ENCODE data around the gene NHS.

The NHS gene

GRCh38 chrX:17623750-17624149 is 248.8 kb downstream of the NHS start:
- no peak overlapping the region for H3K27ac ChIP-seq (replicated peaks)
- DNase-seq (ENCODE audit: low read depth in 1 of 2, low spot score in 1 of 2): no peak
- H3K4me3 ChIP-seq (replicated peaks; ENCODE audit: insufficient read depth, low read length): no peak overlapping the region
- no peak for TF ChIP-seq REST (IDR thresholded peaks at IDR 0.05; ENCODE audit: insufficient replicate concordance, low read depth)
- no peaks in the 10 kb centered on the region for H3K27me3 ChIP-seq (ENCODE audit: insufficient read depth, poor library complexity, severe bottlenecking)

GRCh38 chrX:17627026-17627425 is 252.0 kb downstream of the NHS start:
- Histone ChIP-seq H3K27ac (replicated peaks) (no peak overlapping the region), H3K27me3 (ENCODE audit: insufficient read depth, poor library complexity, severe bottlenecking) (no peaks in the 10 kb centered on the region)
- DNase-seq (ENCODE audit: low read depth in 1 of 2, low spot score in 1 of 2): no peak

GRCh38 chrX:17628976-17629375 is 254.0 kb downstream of the NHS start:
- Histone ChIP-seq H3K27ac (replicated peaks) (no peak overlapping the region), H3K4me3 (replicated peaks; ENCODE audit: insufficient read depth, low read length) (no peak overlapping the region), H3K27me3 (ENCODE audit: insufficient read depth, poor library complexity, severe bottlenecking) (no peaks in the 10 kb centered on the region)
- TF ChIP-seq POLR2AphosphoS5 (IDR thresholded peaks at IDR 0.05; ENCODE audit: low read depth) (no peak), REST (IDR thresholded peaks at IDR 0.05; ENCODE audit: insufficient replicate concordance, low read depth) (no peak), GABPA (IDR thresholded peaks at IDR 0.05; ENCODE audit: low read depth) (no peak)
- no peak for DNase-seq (ENCODE audit: low read depth in 1 of 2, low spot score in 1 of 2)

More at GRCh38 chrX:17627026-17627425, 252.0 kb downstream of the NHS start:
- no peak for TF ChIP-seq POLR2AphosphoS5 (IDR thresholded peaks at IDR 0.05; ENCODE audit: low read depth)
- TF ChIP-seq GABPA (IDR thresholded peaks at IDR 0.05; ENCODE audit: low read depth): no peak
- TF ChIP-seq REST (IDR thresholded peaks at IDR 0.05; ENCODE audit: insufficient replicate concordance, low read depth): no peak
- TF ChIP-seq CTCF (IDR thresholded peaks at IDR 0.05; ENCODE audit: insufficient read depth, low read length): no peak
- no peak for TF ChIP-seq SPI1 (IDR thresholded peaks at IDR 0.05; ENCODE audit: borderline replicate concordance, low read depth)
- H3K4me3 ChIP-seq (replicated peaks; ENCODE audit: insufficient read depth, low read length): no peak overlapping the region

GRCh38 chrX:17629519-17629918 is 254.5 kb downstream of the NHS start:
- H3K4me3 ChIP-seq (replicated peaks; ENCODE audit: insufficient read depth, low read length): no peak overlapping the region
- DNase-seq (ENCODE audit: low read depth in 1 of 2, low spot score in 1 of 2): no peak
- no peak overlapping the region for H3K27ac ChIP-seq (replicated peaks)
- TF ChIP-seq CTCF (IDR thresholded peaks at IDR 0.05; ENCODE audit: insufficient read depth, low read length) (no peak), GABPA (IDR thresholded peaks at IDR 0.05; ENCODE audit: low read depth) (no peak), SPI1 (IDR thresholded peaks at IDR 0.05; ENCODE audit: borderline replicate concordance, low read depth) (no peak), REST (IDR thresholded peaks at IDR 0.05; ENCODE audit: insufficient replicate concordance, low read depth) (no peak), POLR2AphosphoS5 (IDR thresholded peaks at IDR 0.05; ENCODE audit: low read depth) (no peak)
- H3K27me3 ChIP-seq (ENCODE audit: insufficient read depth, poor library complexity, severe bottlenecking): no peaks in the 10 kb centered on the region
